H1 (cell line): ENCODE measurements around the gene TNS1. TPM values are rescaled to one million over a fixed set of nuclear protein-coding genes. Genes with fewer than 3 reads are reported as not detected.

Experiments used
- CTCF ChIP-seq, 3 experiments: IDR thresholded peaks; 1 replicate in 2 of 3; 2 replicates in 1 of 3; pipeline versions ENCODE4 v1.5.1 to v1.6.1; 2011; ENCODE audit warnings: low read length in 3 of 3, mild to moderate bottlenecking in 3 of 3, inconsistent platforms in 2 of 3, low read depth in 1 of 3, moderate library complexity in 1 of 3; ENCODE audit not compliant: insufficient read depth in 1 of 3; ENCODE audit errors: control extremely low read depth in 1 of 3
- HDAC2 ChIP-seq, 2 experiments: fragments of 300-600 bp in 1 of 2; sonication (generic) in 1 of 2; IDR thresholded peaks; 2 replicates each; pipeline ENCODE4 v1.6.1; 2011 to 2012; ENCODE audit warnings: low read depth in 2 of 2, low read length in 2 of 2, mild to moderate bottlenecking in 2 of 2, moderate library complexity in 2 of 2, borderline replicate concordance in 1 of 2, inconsistent platforms in 1 of 2
- POU5F1 ChIP-seq: IDR thresholded peaks from 2 replicates; pipeline ENCODE4 v1.6.1; 2011; ENCODE audit warnings: low read depth, mild to moderate bottlenecking, low read length, moderate library complexity
- SAP30 ChIP-seq: fragments of 300-600 bp; sonication (generic); IDR thresholded peaks from 2 replicates; pipeline ENCODE4 v1.7.1; 2012; ENCODE audit warnings: low read length, moderate library complexity, mild to moderate bottlenecking, inconsistent platforms; ENCODE audit not compliant: insufficient read depth, insufficient replicate concordance
- SIX5 ChIP-seq: IDR thresholded peaks from 2 replicates; pipeline ENCODE4 v1.6.1; 2011; ENCODE audit warnings: mild to moderate bottlenecking, low read depth, low read length
- TAF1 ChIP-seq: IDR thresholded peaks from 2 replicates; pipeline ENCODE4 v1.6.1; 2011; ENCODE audit warnings: mild to moderate bottlenecking, low read depth, low read length
- polyA plus RNA-seq, 7 experiments: library from polyadenylated mRNA; depleted of rRNA in 3 of 7; stranded (reverse) in 5 of 7; unstranded in 2 of 7; fragments of >200 nt in 5 of 7; fragments of 200-250 nt in 2 of 7; gene quantifications; 1 replicate in 5 of 7; 2 replicates in 1 of 7; 4 replicates in 1 of 7; pipeline versions ENCODE4 v1.2.1 to v1.2.3, GENCODE V29; 2011 to 2013; ENCODE audit warnings: missing spikeins in 2 of 7, mixed read lengths in 2 of 7
- total RNA-seq: library from RNA; stranded (reverse); fragmentation: NEBNext Ultra II Directional; extraction: Animal tissue kit (Norgen Biotek cat#: 25700); gene quantifications from 2 replicates; pipeline ENCODE4 v1.2.1, GENCODE V29; 2021

The TNS1 gene
- total and polyA plus RNA-seq, 2 of the 8 experiments (the other 6 are each of a cell fraction or from before 2014, with no cell fraction given): 1.5 to 5.1 TPM

- TF ChIP-seq HDAC2 (IDR thresholded peaks at IDR 0.05; ENCODE audit: borderline replicate concordance in 1 of 2, low read depth in 2 of 2, low read length in 2 of 2) (no peak), SIX5 (no peak), CTCF (IDR thresholded peaks at IDR 0.05; ENCODE audit: control extremely low read depth in 1 of 3, insufficient read depth in 1 of 3, low read depth in 1 of 3, low read length in 3 of 3) (no peak), SAP30 (no peak), TAF1 (no peak), POU5F1 (no peak)
These were observed 209.9 kb downstream of the TNS1 start (continued) for GRCh38 chr2:217792626-217793527.
